Epidermal melanocyte (primary cell): ENCODE measurements around the gene CAST.
"Not testable (repeated sequence)": the region's sequence is repeated elsewhere in the genome, so short reads cannot be mapped to it uniquely, and the experiment has no call there.

Experiments used
- DNase-seq: peaks from one replicate; pipeline ENCODE4 v3.0.0; 2011; ENCODE audit warnings: low spot score; ENCODE audit not compliant: insufficient read length

Gene CAST

GRCh38 chr5:96742538-96742937, 80.4 kb downstream of the CAST start:
- DNase-seq = no peak

- DNase-seq = no peak
Observed at GRCh38 chr5:96743065-96743768, 81.0 kb downstream of the CAST start.

GRCh38 chr5:96743805-96744204, 81.6 kb downstream of the CAST start:
- DNase-seq = no peak

- not testable (repeated sequence) for DNase-seq
Observed at GRCh38 chr5:96744218-96744617, 82.0 kb downstream of the CAST start.

GRCh38 chr5:96745025-96745424, 82.8 kb downstream of the CAST start:
- no peak for DNase-seq

DNA sequence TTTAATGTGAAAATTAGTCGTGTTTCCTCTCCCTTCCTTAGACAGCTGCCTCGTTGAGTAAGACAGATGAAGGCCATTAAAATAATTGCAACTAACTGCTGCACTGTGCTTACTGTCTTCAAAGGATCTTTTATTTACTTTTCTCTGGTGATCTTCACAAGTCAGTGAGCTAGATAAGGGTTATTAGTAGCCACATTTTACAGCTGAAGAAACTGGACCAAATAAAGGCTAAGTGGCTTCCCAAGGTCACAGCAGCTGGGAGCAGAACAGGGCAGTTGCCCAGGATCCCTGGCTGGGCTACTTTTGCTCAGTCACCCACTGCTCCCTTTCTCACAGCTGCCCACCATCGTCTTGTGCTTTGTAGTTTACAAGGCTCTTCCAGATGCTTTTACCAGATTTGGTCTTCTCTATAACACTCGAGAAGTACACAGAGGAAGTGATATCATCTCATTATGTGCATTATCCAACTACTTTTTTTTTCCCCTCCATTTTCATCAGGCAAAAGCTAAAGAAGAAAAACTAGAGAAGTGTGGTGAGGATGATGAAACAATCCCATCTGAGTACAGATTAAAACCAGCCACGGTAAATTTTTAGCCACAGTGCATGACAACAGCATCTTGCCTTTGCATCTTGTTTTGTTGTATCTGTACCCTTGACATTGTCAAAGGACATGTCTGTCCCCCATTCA, 83.8 kb downstream of the CAST start:
- DNase-seq = no peak

GRCh38 chr5:96747720-96748119, 85.5 kb downstream of the CAST start:
- DNase-seq = no peak

- no peak for DNase-seq
Observed at GRCh38 chr5:96750110-96750822, 88.1 kb downstream of the CAST start.

- no peak for DNase-seq
Observed at GRCh38 chr5:96751203-96752169, 89.3 kb downstream of the CAST start.

GRCh38 chr5:96752341-96753016, 90.3 kb downstream of the CAST start:
- DNase-seq = peak; percentile 34

DNA sequence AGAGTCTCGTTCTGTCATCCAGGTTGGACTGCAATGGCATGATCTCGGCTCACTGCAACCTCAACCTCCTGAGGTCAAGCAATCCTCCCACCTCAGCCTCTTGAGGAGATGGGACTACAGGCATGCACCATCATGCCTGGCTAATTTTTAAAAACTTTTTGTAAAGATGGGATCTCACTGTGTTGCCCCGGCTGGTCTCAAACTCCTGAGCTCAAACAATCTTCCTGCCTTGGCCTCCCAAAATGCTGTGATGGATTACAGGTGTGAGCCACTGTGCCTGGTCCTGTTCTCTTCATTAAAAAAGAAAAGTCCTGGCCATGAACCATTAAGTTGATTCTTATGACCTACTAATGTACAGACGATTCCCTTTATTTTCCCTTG, 90.8 kb downstream of the CAST start:
- DNase-seq = no peak

DNA sequence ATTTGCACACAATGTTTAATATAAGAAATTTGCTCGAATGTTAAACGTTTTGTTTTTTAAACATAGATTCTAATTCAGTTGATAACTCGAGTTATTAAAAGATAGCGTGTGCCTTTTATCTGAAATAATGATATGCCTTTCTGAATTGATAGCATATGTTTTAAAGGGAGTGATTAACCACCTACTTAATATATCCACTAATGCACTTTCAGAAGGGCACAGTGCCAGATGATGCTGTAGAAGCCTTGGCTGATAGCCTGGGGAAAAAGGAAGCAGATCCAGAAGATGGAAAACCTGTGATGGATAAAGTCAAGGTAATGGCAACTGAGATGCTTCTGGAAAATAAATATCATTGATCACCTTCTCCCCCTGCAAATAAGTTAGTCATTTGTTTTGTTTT, 91.7 kb downstream of the CAST start:
- DNase-seq = no peak

DNA sequence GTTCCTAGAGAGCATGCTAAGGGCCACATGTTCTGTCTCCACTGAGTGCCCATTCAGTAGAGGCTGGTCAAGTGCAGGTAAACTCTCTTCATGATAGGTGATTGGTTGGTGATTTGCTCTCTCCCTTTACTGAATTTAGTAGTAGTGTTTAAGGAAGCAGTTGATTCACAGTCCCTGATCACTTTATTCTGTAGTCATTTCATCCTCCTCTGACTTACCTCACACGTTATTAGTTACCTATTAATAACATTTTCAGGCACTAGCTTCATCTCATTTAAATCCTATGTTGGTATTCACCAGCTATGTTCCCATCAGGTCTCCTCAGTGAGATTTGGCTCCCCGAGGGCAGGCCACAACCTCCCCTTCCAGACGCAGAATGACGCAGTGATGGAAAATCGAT, 93.7 kb downstream of the CAST start:
- DNase-seq = no peak

GRCh38 chr5:96756985-96757384, 94.8 kb downstream of the CAST start:
- no peak for DNase-seq

- no peak for DNase-seq
Observed at GRCh38 chr5:96758621-96759020, 96.4 kb downstream of the CAST start.

GRCh38 chr5:96761618-96762017, 99.4 kb downstream of the CAST start:
- DNase-seq = no peak

- DNase-seq = no peak
Observed at GRCh38 chr5:96763026-96763425, 100.8 kb downstream of the CAST start.

DNA sequence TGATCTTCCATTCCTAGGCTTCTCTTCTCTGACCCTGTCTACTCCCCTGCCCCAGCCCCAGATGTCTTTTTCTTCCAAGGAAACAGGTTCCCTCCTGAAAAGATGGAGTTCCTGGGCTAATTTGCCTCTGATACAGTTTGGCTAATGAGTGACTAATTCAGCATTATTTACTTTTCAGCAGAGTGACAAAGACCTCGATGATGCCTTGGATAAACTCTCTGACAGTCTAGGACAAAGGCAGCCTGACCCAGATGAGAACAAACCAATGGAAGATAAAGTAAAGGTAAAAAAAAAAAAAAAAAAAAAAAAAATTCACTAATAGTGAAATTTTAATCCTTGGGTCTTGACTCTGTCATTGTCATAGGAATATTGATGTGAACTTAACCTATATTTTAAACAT, 102.9 kb downstream of the CAST start:
- no peak for DNase-seq

DNA sequence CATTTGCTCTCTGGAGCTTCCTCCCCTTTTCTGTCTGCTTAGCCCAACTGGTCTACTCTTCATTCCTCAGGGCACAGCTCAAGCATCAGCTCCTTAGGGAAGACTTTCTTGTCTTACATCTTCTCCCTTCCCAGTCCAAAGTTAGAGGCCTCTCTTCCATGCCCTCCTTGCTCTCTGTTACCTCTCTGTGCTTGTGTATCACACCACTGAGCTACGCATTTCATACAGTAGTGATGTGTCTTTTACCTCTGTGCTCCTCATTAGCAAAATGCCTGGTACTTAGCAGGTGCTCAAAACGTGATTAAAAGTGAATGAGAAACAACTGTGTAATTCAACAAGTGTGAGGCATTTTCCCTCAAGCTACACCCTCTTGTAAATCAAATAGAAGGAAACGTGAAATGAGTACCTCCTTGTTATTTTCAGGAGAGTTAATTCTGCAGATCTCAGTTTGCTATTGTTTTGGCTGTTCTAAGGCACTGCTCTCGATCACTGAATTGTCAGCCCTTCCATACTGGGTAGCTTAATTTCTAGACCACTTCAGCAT, 106.6 kb downstream of the CAST start:
- no peak for DNase-seq

DNA sequence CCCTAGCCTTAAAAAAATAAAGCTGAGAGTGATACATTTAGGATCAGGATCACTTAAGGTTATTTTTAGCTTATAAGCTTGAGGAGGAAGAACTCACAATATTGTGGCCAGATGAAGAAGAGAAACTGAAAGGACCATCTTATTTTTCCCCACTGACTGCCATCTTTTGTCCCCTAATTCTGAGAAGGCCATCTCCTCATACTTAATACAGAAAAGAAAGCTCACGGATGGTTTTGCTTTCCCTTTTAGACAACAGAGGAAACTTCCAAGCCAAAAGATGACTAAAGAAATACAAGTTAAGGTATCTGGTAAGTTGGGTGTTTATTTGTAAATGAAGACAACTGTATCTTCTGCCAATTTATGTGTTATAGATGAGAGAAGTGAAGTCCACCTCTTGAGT, 109.2 kb downstream of the CAST start:
- no peak for DNase-seq

GRCh38 chr5:96772111-96772510, 109.9 kb downstream of the CAST start:
- DNase-seq = no peak
